ELF-1 (cell line): Measurements from ENCODE around the gene PRR36.
A peak's percentile ranks its signal among the peaks of the same experiment; 100 is the strongest.

Source experiments
- DNase-seq: peaks from one replicate; pipeline ENCODE4 v3.0.0-alpha.2; 2016; ENCODE audit warnings: low read depth, low spot score

PRR36 gene

GRCh38 chr19:7913652-7914051 is 39.5 kb upstream of the PRR36 start:
- no peak for DNase-seq

- DNase-seq: no peak
Observed at GRCh38 chr19:7912697-7913564, 38.7 kb upstream of the PRR36 start.

- no peak for DNase-seq
Observed at GRCh38 chr19:7912144-7912696, 38.0 kb upstream of the PRR36 start.

DNA sequence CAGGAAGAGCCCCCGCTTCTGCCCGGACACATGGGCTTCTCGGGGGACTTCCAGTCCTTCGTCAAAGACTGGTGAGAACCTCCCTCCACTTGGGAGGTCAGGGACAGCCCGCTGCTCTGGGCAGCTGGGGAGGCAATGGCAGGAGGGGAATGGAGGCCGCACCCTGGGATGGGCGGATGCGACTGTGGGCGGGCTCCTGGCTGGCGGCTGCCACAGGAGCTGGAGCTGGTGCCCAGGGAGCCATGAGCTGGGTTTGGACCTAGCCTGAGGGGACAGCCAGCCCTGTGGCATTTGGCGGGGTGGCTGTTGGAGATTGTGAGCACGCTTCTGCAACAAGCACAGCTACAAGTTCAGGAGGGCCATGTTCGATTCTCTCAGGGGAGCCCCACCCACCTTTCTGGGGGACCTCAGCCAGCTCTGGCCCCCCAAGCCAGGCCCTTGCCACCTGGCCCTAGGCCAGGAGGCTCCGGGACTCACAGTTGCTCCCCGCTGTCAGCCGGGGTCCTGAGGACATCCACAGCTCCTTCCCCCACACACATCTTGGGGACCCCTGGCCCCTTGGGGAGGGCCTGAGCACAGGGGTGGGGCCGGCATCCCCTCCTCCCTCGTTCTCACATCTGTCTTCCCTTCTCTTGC is 37.4 kb upstream of the PRR36 start:
- DNase-seq: no peak

- DNase-seq: no peak
Observed at GRCh38 chr19:7910321-7911161, 36.4 kb upstream of the PRR36 start.

- DNase-seq: no peak
Observed at GRCh38 chr19:7909471-7910067, 35.4 kb upstream of the PRR36 start.

DNA sequence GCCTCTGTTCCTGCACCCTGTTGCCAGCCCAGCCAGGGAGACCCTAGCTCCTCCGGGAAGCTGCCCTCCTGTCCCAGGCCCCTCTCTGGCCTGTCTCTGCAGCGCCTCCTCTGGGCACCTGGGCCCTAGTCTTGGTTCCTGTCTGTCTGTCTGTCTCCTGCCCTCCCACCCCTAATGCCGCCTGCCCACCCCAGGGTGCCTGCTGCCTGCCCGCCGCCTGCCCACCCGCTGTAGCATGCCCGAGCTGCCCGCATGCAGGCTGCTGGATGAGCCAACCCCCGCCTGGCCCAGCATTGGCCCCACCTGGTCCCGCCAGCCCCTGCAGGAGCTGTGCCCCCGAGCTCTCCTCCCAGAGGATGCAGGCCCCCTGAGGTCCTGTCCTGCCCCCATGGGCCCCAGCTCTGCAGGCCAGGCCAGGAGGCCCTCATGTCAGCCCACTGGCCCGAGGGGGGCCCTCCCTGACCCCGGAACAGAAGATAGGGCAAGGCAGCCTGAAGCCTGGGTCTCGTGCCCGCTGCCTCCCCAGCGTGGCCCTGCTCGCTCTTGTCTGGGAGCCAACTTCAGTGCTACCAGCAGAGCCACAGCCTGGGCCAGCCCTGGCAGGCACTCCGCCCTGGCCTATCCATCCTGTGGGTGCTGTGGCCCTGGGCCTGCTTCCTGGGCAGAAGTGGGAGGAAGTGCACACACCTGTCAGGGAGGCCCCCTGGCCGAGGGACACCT is 34.7 kb upstream of the PRR36 start:
- DNase-seq: no peak

- no peak for DNase-seq
Observed at GRCh38 chr19:7908078-7908699, 34.0 kb upstream of the PRR36 start.

- no peak for DNase-seq
Observed at GRCh38 chr19:7907544-7907943, 33.4 kb upstream of the PRR36 start.

- no peak for DNase-seq
Observed at GRCh38 chr19:7907122-7907521, 32.9 kb upstream of the PRR36 start.

- DNase-seq: no peak
Observed at GRCh38 chr19:7905859-7906258, 31.7 kb upstream of the PRR36 start.

- DNase-seq: no peak
Observed at GRCh38 chr19:7905268-7905667, 31.1 kb upstream of the PRR36 start.

- DNase-seq: peak; percentile 44
Observed at GRCh38 chr19:7904074-7905020, 30.2 kb upstream of the PRR36 start.

DNA sequence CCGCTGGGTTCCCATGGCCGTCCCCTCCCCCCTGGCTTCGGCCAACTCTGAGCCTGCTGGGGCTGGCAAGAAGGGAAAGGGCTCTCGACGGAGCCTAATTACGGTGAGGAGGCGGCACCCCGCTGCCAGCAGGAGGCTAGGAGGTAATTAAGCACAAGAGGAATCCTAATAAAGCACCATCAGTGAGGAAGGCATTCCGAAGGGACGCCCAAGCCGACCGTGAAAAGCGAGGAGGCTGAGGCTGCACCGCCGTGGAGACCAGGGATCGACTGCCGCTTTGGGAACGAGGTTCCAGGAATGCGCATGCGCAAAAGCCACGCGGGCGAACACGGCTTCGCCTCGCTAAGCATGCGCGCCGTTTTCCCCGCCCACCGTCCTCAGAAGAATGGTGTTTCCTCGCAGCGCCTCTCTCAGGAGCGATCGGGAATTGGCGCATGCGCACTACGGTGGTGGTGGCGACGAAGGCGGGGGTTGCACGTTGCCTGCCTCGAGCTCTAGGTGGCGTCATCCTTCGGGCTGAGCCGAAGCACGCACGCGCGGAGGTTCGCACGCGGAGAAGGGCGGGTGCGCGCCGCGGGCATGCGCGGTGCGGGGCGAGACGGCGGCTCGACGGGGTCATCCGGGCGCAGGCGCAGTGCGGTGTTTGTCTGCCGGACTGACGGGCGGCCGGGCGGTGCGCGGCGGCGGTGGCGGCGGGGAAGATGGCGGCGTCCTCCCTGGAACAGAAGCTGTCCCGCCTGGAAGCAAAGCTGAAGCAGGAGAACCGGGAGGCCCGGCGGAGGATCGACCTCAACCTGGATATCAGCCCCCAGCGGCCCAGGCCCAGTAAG is 29.3 kb upstream of the PRR36 start, which contains the start of gene MAP2K7:
Gene MAP2K7 (plus strand): TSS at position 634 of the 830 bp plus-strand sequence. CDS start 68 bp downstream, at position 702.
- peak; percentile 100 for DNase-seq

- DNase-seq: no peak
Observed at GRCh38 chr19:7902796-7903243, 28.6 kb upstream of the PRR36 start.

- DNase-seq: no peak
Observed at GRCh38 chr19:7901337-7901736, 27.1 kb upstream of the PRR36 start.

DNA sequence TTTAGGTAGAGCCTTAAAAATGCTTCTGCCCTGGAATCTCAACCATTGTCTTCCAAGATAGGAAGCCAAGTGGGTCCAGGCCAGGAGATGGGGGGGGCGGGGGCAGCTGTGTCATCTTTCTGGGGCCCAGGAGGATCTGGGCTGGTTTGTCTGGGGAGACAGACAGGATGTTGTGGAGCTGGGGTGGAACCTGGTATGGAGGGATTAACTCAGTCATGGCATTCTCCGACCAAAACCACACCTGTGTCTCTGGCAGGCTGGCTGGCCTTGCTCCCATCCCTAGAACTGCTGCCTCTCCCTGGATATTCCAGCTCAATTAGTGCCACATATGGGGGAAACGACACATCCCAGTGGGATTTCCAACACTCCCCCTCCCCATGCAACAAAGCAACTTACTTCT is 26.7 kb upstream of the PRR36 start:
- DNase-seq: no peak

- no peak for DNase-seq
Observed at GRCh38 chr19:7900401-7900870, 26.2 kb upstream of the PRR36 start.
